Measurements from ENCODE around the gene FBXO44. TPM values are rescaled to one million over a fixed set of nuclear protein-coding genes. Genes with fewer than 3 reads are reported as not detected.

The FBXO44 gene
- total RNA-seq: 7.1 and 12.2 TPM in 2 replicates

DNA sequence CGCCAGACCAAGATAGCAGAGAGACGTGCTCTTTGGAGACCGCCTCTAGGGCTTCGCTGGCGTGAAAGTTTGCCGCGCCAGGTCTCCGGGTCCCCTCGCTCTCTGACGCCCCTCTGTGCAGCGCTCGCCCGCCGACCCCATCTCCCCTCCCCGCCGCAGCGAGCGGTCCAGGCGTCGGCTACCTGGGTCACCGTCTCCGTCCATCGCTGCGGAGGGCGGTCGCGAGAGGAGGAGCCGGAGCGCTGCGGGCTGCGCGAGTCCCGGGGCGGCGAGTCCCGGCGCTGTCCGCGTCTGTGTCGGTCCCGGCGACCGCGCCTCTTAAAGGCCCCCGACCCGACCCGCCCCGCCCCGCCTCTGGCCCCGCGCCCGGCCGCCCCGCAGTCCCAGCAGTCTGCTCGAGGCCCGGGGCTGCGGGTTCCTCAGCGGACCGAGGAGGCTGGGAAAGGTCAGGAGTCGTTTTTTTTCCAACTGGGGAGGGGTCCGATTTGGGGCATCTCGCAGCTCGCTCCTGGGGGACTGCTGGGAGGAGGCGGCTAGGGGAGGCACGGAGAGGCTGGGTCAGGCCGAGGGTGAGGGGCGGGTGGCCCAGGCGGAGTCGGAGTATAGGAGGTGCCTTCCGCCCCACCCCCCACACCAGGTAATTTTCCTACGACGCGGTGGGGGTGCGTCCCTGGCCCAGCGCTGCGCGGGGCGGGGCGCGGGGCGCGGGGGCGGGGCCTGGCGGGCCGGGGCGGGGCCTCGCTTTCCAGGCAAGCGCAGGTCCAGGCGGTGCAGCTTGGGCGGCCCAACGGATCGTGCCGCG lies at the start of gene FBXO44, which contains the start of gene FBXO2:
TSS of gene FBXO44 (plus strand) at position 741 of the 802 bp plus-strand sequence. CDS start 959 bp downstream, outside the sequence.
TSS of gene FBXO2 (minus strand) at position 293 of the 802 bp plus-strand sequence. CDS start at position 204, 89 bp downstream.

GRCh38 chr1:11681071-11681771 lies 26.5 kb downstream of the FBXO44 start, which contains the start of gene MAD2L2:
Gene MAD2L2 (minus strand): TSS chr1:11681148. CDS start chr1:11680601, 547 bp downstream.

GRCh38 chr1:11691302-11691914 lies 36.7 kb downstream of the FBXO44 start, which contains the start of gene DRAXIN:
Gene DRAXIN (plus strand): TSS chr1:11691710. CDS start chr1:11706259, 14,549 bp downstream.

Other genes starting within 250 kb of the FBXO44 start
- under 0.01 TPM in 2 replicates for gene DISP3, start 175.7 kb upstream of the FBXO44 start, total RNA-seq
- gene FBXO2, start 448 bp upstream of the FBXO44 start, total RNA-seq: 1.6 and 3.6 TPM in 2 replicates
- 3.3 and 5.9 TPM in 2 replicates for gene FBXO6, start 9.3 kb downstream of the FBXO44 start, total RNA-seq
- gene MAD2L2, start 26.3 kb downstream of the FBXO44 start, total RNA-seq: 26.7 and 38.0 TPM in 2 replicates
- gene DRAXIN, start 36.8 kb downstream of the FBXO44 start, total RNA-seq: under 0.01 and 1.2 TPM in 2 replicates
- gene AGTRAP, start 81.3 kb downstream of the FBXO44 start, total RNA-seq: 37.6 and 58.2 TPM in 2 replicates
- not detected in 2 replicates for gene C1orf167, start 107.3 kb downstream of the FBXO44 start, total RNA-seq
- 19.6 and 22.3 TPM in 2 replicates for gene MTHFR, start 151.1 kb downstream of the FBXO44 start, total RNA-seq
- 11.0 and 16.0 TPM in 2 replicates for gene CLCN6, start 151.3 kb downstream of the FBXO44 start, total RNA-seq
- not detected in 2 replicates for gene NPPA, start 192.9 kb downstream of the FBXO44 start, total RNA-seq
- 12.8 and 19.7 TPM in 2 replicates for gene NPPB, start 204.1 kb downstream of the FBXO44 start, total RNA-seq

Data from smooth muscle cell of the umbilical artery (primary cell).